Neural cell (in vitro differentiated cells): ENCODE measurements around the gene ABCA13. TPM values are rescaled to one million over a fixed set of nuclear protein-coding genes. Genes with fewer than 3 reads are reported as not detected.

Experiments used
- H2AFZ ChIP-seq: fragments of 200-600, 300-800 bp; sonication (generic), shearing (Covaris generic); 2 replicates; pipeline ENCODE4 v1.6.0; 2014; ENCODE audit warnings: low read depth, mild to moderate bottlenecking, antibody characterized with exemption, low read length, moderate library complexity
- H3F3A ChIP-seq: fragments of 200-600 bp; shearing (Covaris generic); 2 replicates; pipeline ENCODE4 v1.6.1; 2016; ENCODE audit warnings: mild to moderate bottlenecking, moderate library complexity, mixed read lengths, antibody characterized with exemption, low read length; ENCODE audit not compliant: insufficient read depth, poor library complexity, severe bottlenecking
- H3K27ac ChIP-seq: fragments of 200-600, 300-800 bp; sonication (generic), shearing (Covaris generic); 2 replicates; pipeline ENCODE4 v1.5.1; 2014; ENCODE audit warnings: mild to moderate bottlenecking, low read length, moderate library complexity
- H3K27me3 ChIP-seq: fragments of 300-800, 200-600 bp; sonication (generic), shearing (Covaris generic); 2 replicates; pipeline ENCODE4 v1.6.0; 2014; ENCODE audit warnings: mild to moderate bottlenecking, low read depth, low read length, moderate library complexity; ENCODE audit not compliant: insufficient read depth
- H3K36me3 ChIP-seq: fragments of 300-800, 200-600 bp; sonication (generic), shearing (Covaris generic); 2 replicates; pipeline ENCODE4 v1.5.1; 2014; ENCODE audit warnings: mild to moderate bottlenecking, antibody characterized with exemption, low read length, moderate library complexity; ENCODE audit not compliant: insufficient read depth
- H3K4me2 ChIP-seq: fragments of 300-800, 200-600 bp; sonication (generic), shearing (Covaris generic); 2 replicates; pipeline ENCODE4 v1.6.0; 2014; ENCODE audit warnings: mild to moderate bottlenecking, low read length
- H3K4me3 ChIP-seq: fragments of 300-800, 200-600 bp; sonication (generic), shearing (Covaris generic); 2 replicates; pipeline ENCODE4 v1.5.1; 2014; ENCODE audit warnings: mild to moderate bottlenecking, low read length, moderate library complexity
- H3K79me2 ChIP-seq: fragments of 200-600 bp; shearing (Covaris generic); replicated peaks from 2 replicates; pipeline ENCODE4 v1.6.0; 2014; ENCODE audit warnings: mild to moderate bottlenecking, low read length, moderate library complexity; ENCODE audit not compliant: insufficient read depth
- H3K9ac ChIP-seq: fragments of 300-800, 200-600 bp; sonication (generic), shearing (Covaris generic); 2 replicates; pipeline ENCODE4 v1.6.1; 2016; ENCODE audit warnings: mild to moderate bottlenecking, low read length, mixed read lengths
- H3K9me2 ChIP-seq: fragments of 200-600 bp; shearing (Covaris generic); 2 replicates; pipeline ENCODE4 v1.6.1; 2016; ENCODE audit warnings: mild to moderate bottlenecking, low read length, mixed read lengths; ENCODE audit not compliant: insufficient read depth
- H3K9me3 ChIP-seq: fragments of 200-600, 300-800 bp; sonication (generic), shearing (Covaris generic); 2 replicates; pipeline ENCODE4 v1.6.1; 2016; ENCODE audit warnings: mild to moderate bottlenecking, mixed run types, low read length, moderate library complexity, mixed read lengths
- H4K20me1 ChIP-seq: fragments of 200-600 bp; shearing (Covaris generic); 2 replicates; pipeline ENCODE4 v1.6.1; 2016; ENCODE audit warnings: mild to moderate bottlenecking, mixed run types; ENCODE audit not compliant: insufficient read depth
- CTCF ChIP-seq: fragments of 450-650 bp; IDR thresholded peaks from 2 replicates; pipeline ENCODE4 v1.5.1; 2014; ENCODE audit warnings: antibody characterized with exemption, mild to moderate bottlenecking, moderate library complexity; ENCODE audit not compliant: poor library complexity, severe bottlenecking
- EP300 ChIP-seq: fragments of 450-650 bp; conservative IDR thresholded peaks from 2 replicates; pipeline ENCODE4 v1.6.1; 2014; ENCODE audit warnings: antibody characterized with exemption, mild to moderate bottlenecking, moderate library complexity; ENCODE audit not compliant: poor library complexity, severe bottlenecking
- EZH2 ChIP-seq: fragments of 200-600, 300-800 bp; shearing (Covaris generic), sonication (generic); IDR thresholded peaks from 2 replicates; pipeline ENCODE4 v1.6.1; 2014; ENCODE audit warnings: antibody characterized with exemption, low read length, borderline replicate concordance, mild to moderate bottlenecking; ENCODE audit not compliant: insufficient read depth, poor library complexity, severe bottlenecking
- MXI1 ChIP-seq: fragments of 450-650 bp; conservative IDR thresholded peaks from 2 replicates; pipeline ENCODE4 v1.6.1; 2014; ENCODE audit warnings: antibody characterized with exemption, mild to moderate bottlenecking; ENCODE audit not compliant: poor library complexity, severe bottlenecking
- POLR2AphosphoS5 ChIP-seq: IDR thresholded peaks from 2 replicates; pipeline ENCODE4 v1.6.1; 2012
- RAD21 ChIP-seq: fragments of 450-650 bp; conservative IDR thresholded peaks from 2 replicates; pipeline ENCODE4 v1.6.1; 2014; ENCODE audit warnings: antibody characterized with exemption, mild to moderate bottlenecking, moderate library complexity
- SMC3 ChIP-seq: fragments of 450-650 bp; conservative IDR thresholded peaks from 2 replicates; pipeline ENCODE4 v1.6.1; 2014; ENCODE audit warnings: antibody characterized with exemption, mild to moderate bottlenecking, moderate library complexity; ENCODE audit not compliant: poor library complexity
- TAF1 ChIP-seq: IDR thresholded peaks from 2 replicates; pipeline ENCODE4 v1.6.1; 2012; ENCODE audit warnings: low read depth
- polyA plus RNA-seq: library from polyadenylated mRNA; depleted of rRNA; stranded (reverse); fragments of >200 nt; gene quantifications from 2 replicates; pipeline ENCODE4 v1.2.3, GENCODE V29; 2014
- TF ChIP-seq, protein P1 (sequence below): IDR thresholded peaks from 2 replicates; pipeline ENCODE4 v1.6.1; 2012; ENCODE audit warnings: borderline replicate concordance

Gene ABCA13
- polyA plus RNA-seq, 1 donor from 2014 or later = 0.20 TPM

DNA sequence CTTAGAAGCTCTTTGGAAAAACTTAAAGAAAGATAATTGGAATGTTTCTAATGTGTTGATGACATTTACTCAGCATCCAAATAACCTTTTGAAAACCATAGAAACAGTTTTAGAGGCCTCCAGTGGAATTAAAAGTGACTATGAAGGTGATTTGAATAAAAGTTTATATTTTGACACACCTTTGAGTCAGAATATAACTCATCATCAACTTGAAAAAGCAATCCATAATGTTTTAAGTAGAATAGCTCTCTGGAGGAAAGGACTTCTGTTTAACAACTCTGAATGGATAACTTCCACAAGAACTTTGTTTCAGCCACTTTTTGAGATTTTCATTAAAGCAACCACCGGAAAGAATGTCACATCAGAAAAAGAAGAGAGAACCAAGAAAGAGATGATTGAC, 108.2 kb downstream of the ABCA13 start:
- Histone ChIP-seq H3K36me3 (no peaks in the 10 kb centered on the region), H3K4me3 (no peak overlapping the region), H3K9me3 (no peaks in the 10 kb centered on the region), H3K27me3 (no peaks in the 10 kb centered on the region), H3K4me2 (no peak overlapping the region), H2AFZ (no peak overlapping the region), H3F3A (no peaks in the 10 kb centered on the region), H3K9me2 (no peaks in the 10 kb centered on the region), H4K20me1 (no peaks in the 10 kb centered on the region), H3K27ac (no peak overlapping the region), H3K79me2 (no peaks in the 10 kb centered on the region), H3K9ac (no peak overlapping the region)
- no peak for TF ChIP-seq EZH2
- TF ChIP-seq EP300 = no peak
- TF ChIP-seq POLR2AphosphoS5 = no peak
- TF ChIP-seq MXI1 = no peak

GRCh38 chr7:48280100-48280499, 108.8 kb downstream of the ABCA13 start:
- no peaks in the 10 kb centered on the region for H4K20me1 ChIP-seq
- no peaks in the 10 kb centered on the region for H3K36me3 ChIP-seq
- no peak overlapping the region for H2AFZ ChIP-seq
- H3K27ac ChIP-seq = no peak overlapping the region
- H3K9me3 ChIP-seq = no peaks in the 10 kb centered on the region
- H3K4me2 ChIP-seq = no peak overlapping the region
- H3K4me3 ChIP-seq = no peak overlapping the region
- no peak for TF ChIP-seq MXI1
- TF ChIP-seq CTCF = no peak
- TF ChIP-seq POLR2AphosphoS5 = no peak
- no peak for TF ChIP-seq RAD21
- no peak for TF ChIP-seq TAF1
- TF ChIP-seq, protein P1, sequence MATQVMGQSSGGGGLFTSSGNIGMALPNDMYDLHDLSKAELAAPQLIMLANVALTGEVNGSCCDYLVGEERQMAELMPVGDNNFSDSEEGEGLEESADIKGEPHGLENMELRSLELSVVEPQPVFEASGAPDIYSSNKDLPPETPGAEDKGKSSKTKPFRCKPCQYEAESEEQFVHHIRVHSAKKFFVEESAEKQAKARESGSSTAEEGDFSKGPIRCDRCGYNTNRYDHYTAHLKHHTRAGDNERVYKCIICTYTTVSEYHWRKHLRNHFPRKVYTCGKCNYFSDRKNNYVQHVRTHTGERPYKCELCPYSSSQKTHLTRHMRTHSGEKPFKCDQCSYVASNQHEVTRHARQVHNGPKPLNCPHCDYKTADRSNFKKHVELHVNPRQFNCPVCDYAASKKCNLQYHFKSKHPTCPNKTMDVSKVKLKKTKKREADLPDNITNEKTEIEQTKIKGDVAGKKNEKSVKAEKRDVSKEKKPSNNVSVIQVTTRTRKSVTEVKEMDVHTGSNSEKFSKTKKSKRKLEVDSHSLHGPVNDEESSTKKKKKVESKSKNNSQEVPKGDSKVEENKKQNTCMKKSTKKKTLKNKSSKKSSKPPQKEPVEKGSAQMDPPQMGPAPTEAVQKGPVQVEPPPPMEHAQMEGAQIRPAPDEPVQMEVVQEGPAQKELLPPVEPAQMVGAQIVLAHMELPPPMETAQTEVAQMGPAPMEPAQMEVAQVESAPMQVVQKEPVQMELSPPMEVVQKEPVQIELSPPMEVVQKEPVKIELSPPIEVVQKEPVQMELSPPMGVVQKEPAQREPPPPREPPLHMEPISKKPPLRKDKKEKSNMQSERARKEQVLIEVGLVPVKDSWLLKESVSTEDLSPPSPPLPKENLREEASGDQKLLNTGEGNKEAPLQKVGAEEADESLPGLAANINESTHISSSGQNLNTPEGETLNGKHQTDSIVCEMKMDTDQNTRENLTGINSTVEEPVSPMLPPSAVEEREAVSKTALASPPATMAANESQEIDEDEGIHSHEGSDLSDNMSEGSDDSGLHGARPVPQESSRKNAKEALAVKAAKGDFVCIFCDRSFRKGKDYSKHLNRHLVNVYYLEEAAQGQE = no peak
- no peak for TF ChIP-seq EZH2
- no peak for TF ChIP-seq EP300
- TF ChIP-seq SMC3 = no peak
- no peak overlapping the region for H3K9ac ChIP-seq
- H3K27me3 ChIP-seq = no peaks in the 10 kb centered on the region
- H3K9me2 ChIP-seq = no peaks in the 10 kb centered on the region
- H3F3A ChIP-seq = no peaks in the 10 kb centered on the region
- H3K79me2 ChIP-seq = no peaks in the 10 kb centered on the region
